Measurements from ENCODE around the gene SLC39A10.

The SLC39A10 gene

GRCh38 chr2:195626507-195626906 lies 30.5 kb upstream of the SLC39A10 start:
- TF ChIP-seq EZH2 (IDR thresholded peaks at IDR 0.05) (no peak), FOXP2 (optimal IDR thresholded peaks at IDR 0.05; ENCODE audit: control extremely low read depth, extremely low read length, insufficient read depth) (no peak), POLR2AphosphoS5 (IDR thresholded peaks at IDR 0.05; ENCODE audit: borderline replicate concordance, low read depth, low read length) (no peak)
- H3K4me3 ChIP-seq = no peak overlapping the region
- H3K9me3 ChIP-seq (ENCODE audit: low read depth, low read length) = no peaks in the 10 kb centered on the region
- H3K27ac ChIP-seq = no peak overlapping the region
- no peak for DNase-seq (ENCODE audit: low read depth, low spot score)
- H3K36me3 ChIP-seq (ENCODE audit: insufficient read depth, low read length) = no peaks in the 10 kb centered on the region
- H3K9ac ChIP-seq (ENCODE audit: insufficient read length) = no peak overlapping the region

DNA sequence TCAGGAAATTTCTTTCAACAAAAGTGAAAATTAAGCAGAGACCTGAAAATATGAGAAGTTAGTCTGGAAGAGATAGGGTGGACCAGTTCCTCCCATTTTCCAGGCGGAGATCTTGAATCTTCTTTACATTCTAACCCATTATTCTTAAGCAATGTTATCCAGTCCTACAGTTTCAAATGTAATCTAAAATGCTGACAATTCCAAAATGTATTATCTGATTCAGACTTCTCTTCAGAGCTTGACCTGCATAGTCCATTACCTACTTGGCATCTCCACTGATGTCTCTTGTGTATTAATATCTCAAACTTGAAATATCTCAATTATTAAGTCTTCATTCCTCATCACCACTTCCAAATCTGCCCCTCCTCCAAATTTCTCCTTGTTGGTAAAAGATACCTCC lies 28.4 kb upstream of the SLC39A10 start:
- DNase-seq (ENCODE audit: low read depth, low spot score) = no peak
- TF ChIP-seq POLR2AphosphoS5 (IDR thresholded peaks at IDR 0.05; ENCODE audit: borderline replicate concordance, low read depth, low read length) = no peak
- no peaks in the 10 kb centered on the region for H3K36me3 ChIP-seq (ENCODE audit: insufficient read depth, low read length)
- no peak overlapping the region for H3K4me3 ChIP-seq
- no peak overlapping the region for H3K9ac ChIP-seq (ENCODE audit: insufficient read length)
- H3K27ac ChIP-seq = no peak overlapping the region
- no peaks in the 10 kb centered on the region for H3K9me3 ChIP-seq (ENCODE audit: low read depth, low read length)

DNA sequence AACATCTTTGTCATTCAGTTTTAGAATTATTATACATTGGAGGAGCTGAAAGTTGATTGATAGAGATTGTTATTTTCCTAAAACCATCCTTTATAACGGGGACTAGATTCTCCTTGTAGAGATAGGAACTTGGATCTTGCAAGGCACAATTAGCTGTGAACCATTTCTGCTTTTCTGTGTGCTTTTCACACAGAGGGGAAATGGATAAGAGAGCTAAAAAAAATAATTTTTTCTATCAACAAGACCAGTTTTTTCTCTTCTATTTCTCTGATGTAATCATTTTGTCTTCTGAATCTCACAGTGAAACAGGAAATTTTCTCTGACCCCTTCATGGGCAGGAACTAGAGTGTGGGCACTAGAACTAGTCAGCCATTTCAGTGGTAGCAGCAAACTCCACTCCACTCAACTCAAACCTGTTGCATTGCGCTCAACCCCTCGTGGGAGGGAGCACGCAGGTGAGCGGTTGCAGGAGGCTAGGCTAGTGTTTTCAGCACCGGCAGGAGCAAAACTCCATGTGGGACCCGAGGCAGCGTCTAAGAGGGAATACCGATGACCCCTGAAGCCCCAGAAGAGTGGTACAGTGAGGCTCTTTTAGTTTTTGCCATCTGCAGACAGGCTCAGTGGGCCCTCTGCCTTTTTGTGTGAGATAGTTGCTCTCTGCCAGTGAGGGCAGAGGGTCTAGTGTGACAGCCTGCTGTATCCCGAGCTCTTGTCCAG lies 24.0 kb upstream of the SLC39A10 start:
- Histone ChIP-seq H3K27ac (no peak overlapping the region), H3K36me3 (ENCODE audit: insufficient read depth, low read length) (no peaks in the 10 kb centered on the region), H3K9me3 (ENCODE audit: low read depth, low read length) (no peaks in the 10 kb centered on the region), H3K9ac (ENCODE audit: insufficient read length) (no peak overlapping the region), H3K4me3 (no peak overlapping the region)
- TF ChIP-seq EZH2 (IDR thresholded peaks at IDR 0.05) (no peak), POLR2AphosphoS5 (IDR thresholded peaks at IDR 0.05; ENCODE audit: borderline replicate concordance, low read depth, low read length) (no peak), FOXP2 (optimal IDR thresholded peaks at IDR 0.05; ENCODE audit: control extremely low read depth, extremely low read length, insufficient read depth) (no peak)
- no peak for DNase-seq (ENCODE audit: low read depth, low spot score)

DNA sequence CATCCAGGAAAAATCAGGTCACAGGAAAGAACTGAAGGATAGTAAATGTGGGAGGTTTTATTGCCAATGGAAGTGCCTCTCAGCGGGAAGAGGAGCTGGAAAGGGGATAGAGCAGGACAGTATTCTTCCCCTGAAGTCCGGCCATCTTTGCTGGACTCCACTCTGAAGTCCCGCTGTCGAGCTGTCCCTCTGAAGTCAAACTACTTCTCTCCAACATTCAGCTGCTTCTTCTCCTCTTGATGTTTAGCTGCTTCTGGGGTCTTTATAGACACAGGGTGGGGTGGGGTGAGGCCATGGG lies 23.5 kb upstream of the SLC39A10 start:
- Histone ChIP-seq H3K36me3 (ENCODE audit: insufficient read depth, low read length) (no peaks in the 10 kb centered on the region), H3K9me3 (ENCODE audit: low read depth, low read length) (no peaks in the 10 kb centered on the region), H3K27ac (no peak overlapping the region), H3K9ac (ENCODE audit: insufficient read length) (no peak overlapping the region), H3K4me3 (no peak overlapping the region)
- TF ChIP-seq FOXP2 (optimal IDR thresholded peaks at IDR 0.05; ENCODE audit: control extremely low read depth, extremely low read length, insufficient read depth) = no peak
- no peak for TF ChIP-seq EZH2 (IDR thresholded peaks at IDR 0.05)
- no peak for TF ChIP-seq POLR2AphosphoS5 (IDR thresholded peaks at IDR 0.05; ENCODE audit: borderline replicate concordance, low read depth, low read length)
- no peak for DNase-seq (ENCODE audit: low read depth, low spot score)

DNA sequence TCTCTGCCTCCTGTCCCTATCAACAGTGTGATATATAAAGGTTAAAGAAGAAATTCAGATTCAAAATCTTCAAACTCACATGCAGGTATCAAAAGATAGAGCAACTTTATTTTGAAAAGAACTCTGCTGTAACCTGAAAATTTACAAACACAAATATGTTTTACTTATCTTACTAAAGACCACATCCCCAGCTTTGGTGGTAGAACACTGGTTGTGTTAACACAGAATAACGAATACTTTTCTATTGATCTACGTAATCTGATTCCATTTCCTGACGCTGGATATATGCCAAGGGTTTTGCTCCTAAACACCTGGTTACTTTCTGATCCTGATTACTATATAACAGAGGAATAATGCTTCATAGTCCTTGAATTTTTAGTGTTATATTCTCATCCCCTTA lies 23.1 kb upstream of the SLC39A10 start:
- no peak overlapping the region for H3K27ac ChIP-seq
- no peak for DNase-seq (ENCODE audit: low read depth, low spot score)
- no peak overlapping the region for H3K4me3 ChIP-seq
- no peaks in the 10 kb centered on the region for H3K36me3 ChIP-seq (ENCODE audit: insufficient read depth, low read length)
- TF ChIP-seq EZH2 (IDR thresholded peaks at IDR 0.05) (no peak), POLR2AphosphoS5 (IDR thresholded peaks at IDR 0.05; ENCODE audit: borderline replicate concordance, low read depth, low read length) (no peak), FOXP2 (optimal IDR thresholded peaks at IDR 0.05; ENCODE audit: control extremely low read depth, extremely low read length, insufficient read depth) (no peak)
- H3K9me3 ChIP-seq (ENCODE audit: low read depth, low read length) = no peaks in the 10 kb centered on the region
- H3K9ac ChIP-seq (ENCODE audit: insufficient read length) = no peak overlapping the region

DNA sequence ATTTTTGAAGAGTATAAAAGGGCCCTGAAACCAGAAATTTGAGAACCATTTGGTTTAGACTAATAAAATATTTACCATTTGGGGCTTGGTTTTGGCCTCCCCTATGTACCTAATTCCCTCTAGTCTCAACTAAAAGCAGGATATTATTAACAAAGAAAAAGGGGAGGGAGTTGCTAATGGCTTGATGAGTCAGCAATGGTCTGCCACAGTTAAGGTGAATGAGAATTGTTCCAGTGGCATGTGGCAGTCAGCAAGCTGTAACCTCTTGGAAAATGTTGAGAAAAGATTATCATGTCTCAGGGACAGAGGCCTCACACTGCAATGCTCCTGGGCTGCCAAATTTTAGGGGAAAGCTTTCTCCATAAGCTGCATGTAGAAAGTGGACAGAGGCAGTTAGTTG lies 20.1 kb upstream of the SLC39A10 start:
- TF ChIP-seq EZH2 (IDR thresholded peaks at IDR 0.05) (no peak), FOXP2 (optimal IDR thresholded peaks at IDR 0.05; ENCODE audit: control extremely low read depth, extremely low read length, insufficient read depth) (no peak), POLR2AphosphoS5 (IDR thresholded peaks at IDR 0.05; ENCODE audit: borderline replicate concordance, low read depth, low read length) (no peak)
- Histone ChIP-seq H3K27ac (no peak overlapping the region), H3K36me3 (ENCODE audit: insufficient read depth, low read length) (no peaks in the 10 kb centered on the region), H3K4me3 (no peak overlapping the region), H3K9ac (ENCODE audit: insufficient read length) (no peak overlapping the region), H3K9me3 (ENCODE audit: low read depth, low read length) (no peaks in the 10 kb centered on the region)
- DNase-seq (ENCODE audit: low read depth, low spot score) = no peak

DNA sequence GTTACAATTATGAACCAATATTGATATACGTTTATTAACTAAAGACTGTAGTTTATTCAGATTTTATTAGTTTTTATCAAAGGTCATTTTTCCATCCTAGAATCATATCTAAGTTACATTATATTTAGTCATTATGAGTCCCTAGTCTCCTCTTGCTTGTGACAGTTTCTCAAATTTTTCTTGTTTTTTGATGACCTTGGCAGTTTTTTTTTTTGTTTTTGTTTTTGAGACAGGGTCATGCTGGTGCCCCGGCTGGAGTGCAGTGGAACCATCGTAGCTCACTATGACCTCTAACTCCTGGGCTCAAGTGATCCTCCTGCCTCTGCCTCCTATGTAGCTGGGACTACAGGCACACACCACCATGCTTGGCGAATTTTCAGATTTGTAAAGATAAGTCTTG lies 18.3 kb upstream of the SLC39A10 start:
- no peak for DNase-seq (ENCODE audit: low read depth, low spot score)
- H3K27ac ChIP-seq = no peak overlapping the region
- TF ChIP-seq POLR2AphosphoS5 (IDR thresholded peaks at IDR 0.05; ENCODE audit: borderline replicate concordance, low read depth, low read length) (no peak), FOXP2 (optimal IDR thresholded peaks at IDR 0.05; ENCODE audit: control extremely low read depth, extremely low read length, insufficient read depth) (no peak), EZH2 (IDR thresholded peaks at IDR 0.05) (no peak)
- H3K36me3 ChIP-seq (ENCODE audit: insufficient read depth, low read length) = no peaks in the 10 kb centered on the region
- no peak overlapping the region for H3K4me3 ChIP-seq
- H3K9ac ChIP-seq (ENCODE audit: insufficient read length) = no peak overlapping the region
- H3K9me3 ChIP-seq (ENCODE audit: low read depth, low read length) = no peaks in the 10 kb centered on the region

DNA sequence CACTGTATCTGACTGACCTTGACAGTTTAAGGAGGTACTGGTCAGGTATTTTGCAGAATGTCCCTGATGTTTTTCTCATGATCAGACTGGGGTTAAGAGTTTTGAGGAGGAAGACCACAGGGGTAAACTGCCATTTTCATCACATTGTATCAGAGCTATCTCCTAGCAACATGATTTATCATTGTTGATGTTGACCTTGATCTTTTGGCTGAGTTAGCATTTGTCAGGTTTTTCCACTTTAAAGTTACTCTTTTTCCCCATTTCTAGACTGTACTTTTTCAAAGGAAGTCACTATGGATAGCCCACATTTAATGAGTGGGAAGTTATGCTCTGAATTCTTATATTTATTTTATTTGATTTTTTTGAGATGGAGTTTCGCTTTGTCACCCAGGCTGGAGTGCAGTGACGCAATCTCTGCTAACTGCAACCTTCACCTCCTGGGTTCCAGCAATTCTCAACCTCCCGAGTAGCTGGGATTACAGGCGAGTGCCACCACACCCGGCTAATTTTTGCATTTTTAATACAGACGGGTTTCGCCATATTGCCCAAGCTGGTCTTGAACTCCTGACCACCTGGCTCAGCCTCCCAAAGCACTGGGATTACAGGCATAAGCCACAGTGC lies 17.7 kb upstream of the SLC39A10 start:
- Histone ChIP-seq H3K36me3 (ENCODE audit: insufficient read depth, low read length) (no peaks in the 10 kb centered on the region), H3K9ac (ENCODE audit: insufficient read length) (no peak overlapping the region), H3K4me3 (no peak overlapping the region), H3K9me3 (ENCODE audit: low read depth, low read length) (no peaks in the 10 kb centered on the region), H3K27ac (no peak overlapping the region)
- DNase-seq (ENCODE audit: low read depth, low spot score) = no peak
- TF ChIP-seq FOXP2 (optimal IDR thresholded peaks at IDR 0.05; ENCODE audit: control extremely low read depth, extremely low read length, insufficient read depth) = no peak
- no peak for TF ChIP-seq EZH2 (IDR thresholded peaks at IDR 0.05)
- no peak for TF ChIP-seq POLR2AphosphoS5 (IDR thresholded peaks at IDR 0.05; ENCODE audit: borderline replicate concordance, low read depth, low read length)

DNA sequence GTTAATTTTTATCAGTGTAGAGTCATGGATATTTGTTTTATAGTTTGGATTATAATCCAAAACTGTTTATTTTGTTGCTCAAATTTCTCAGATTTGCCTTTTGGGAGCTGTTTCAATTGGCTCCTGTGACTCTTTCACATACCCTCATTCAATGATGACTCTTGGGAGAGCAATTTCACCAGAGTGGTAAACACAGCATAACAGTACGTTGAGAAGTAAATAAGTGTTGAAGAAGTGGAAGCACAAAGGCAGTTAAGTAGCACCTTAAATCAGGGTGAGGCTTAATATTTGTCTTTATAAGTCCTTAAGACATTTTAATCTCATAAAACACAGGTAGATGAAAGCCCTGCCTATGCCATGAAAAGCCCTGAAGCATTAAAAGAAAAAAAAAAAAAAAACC lies 17.1 kb upstream of the SLC39A10 start:
- Histone ChIP-seq H3K4me3 (no peak overlapping the region), H3K9me3 (ENCODE audit: low read depth, low read length) (no peaks in the 10 kb centered on the region), H3K27ac (no peak overlapping the region), H3K36me3 (ENCODE audit: insufficient read depth, low read length) (no peaks in the 10 kb centered on the region), H3K9ac (ENCODE audit: insufficient read length) (no peak overlapping the region)
- no peak for DNase-seq (ENCODE audit: low read depth, low spot score)
- no peak for TF ChIP-seq FOXP2 (optimal IDR thresholded peaks at IDR 0.05; ENCODE audit: control extremely low read depth, extremely low read length, insufficient read depth)
- TF ChIP-seq EZH2 (IDR thresholded peaks at IDR 0.05) = no peak
- TF ChIP-seq POLR2AphosphoS5 (IDR thresholded peaks at IDR 0.05; ENCODE audit: borderline replicate concordance, low read depth, low read length) = no peak

Measured in SK-N-MC (cell line).